Caco-2 (cell line): Measurements from ENCODE around the gene PXN. TPM values are rescaled to one million over a fixed set of nuclear protein-coding genes. Genes with fewer than 3 reads are reported as not detected.
A peak's percentile ranks its signal among the peaks of the same experiment; 100 is the strongest.

Experiments used
- Bru-seq: library from RNA; stranded (reverse); fragments of 400-500 nt; gene quantifications from one replicate; lab custom pipeline; 2021; lab: Mats Ljungman, UMichigan
- BruChase-seq, 2 experiments: library from RNA; stranded (reverse); fragments of 400-500 nt; gene quantifications; one replicate each; lab custom pipeline; 2021; lab: Mats Ljungman, UMichigan
- BruUV-seq: library from RNA; stranded (reverse); fragments of 400-500 nt; replicated peaks from 2 replicates; lab custom pipeline; 2021; lab: Mats Ljungman, UMichigan
- CTCF ChIA-PET: fragments of 300-600 bp; sonication (Branson Sonifier 250); formaldehyde crosslinking; loops from one replicate; lab custom pipeline; 2022; ENCODE audit warnings: antibody characterized with exemption; lab: Charles Lee
- POLR2A ChIA-PET: fragments of 300-600 bp; sonication (Branson Sonifier 250); formaldehyde crosslinking; loops from one replicate; lab custom pipeline; 2022; ENCODE audit warnings: antibody characterized with exemption; lab: Charles Lee
- DNase-seq, 2 experiments: peaks; one replicate each; pipeline versions ENCODE4 v3.0.0 to v3.0.0-alpha.2; 2020 to 2022
- H3K27me3 ChIP-seq: replicated peaks from 2 replicates; pipeline ENCODE4 v1.6.0; 2011; ENCODE audit warnings: low read length; ENCODE audit not compliant: control insufficient read depth, insufficient read depth
- H3K36me3 ChIP-seq: 2 replicates; pipeline ENCODE4 v1.5.1; 2011; ENCODE audit warnings: low read length; ENCODE audit not compliant: control insufficient read depth, insufficient read depth
- H3K4me1 ChIP-seq: fragments of 250-450 bp; sonication (Bioruptor Pico); 2 replicates; pipeline ENCODE4 v1.5.1; 2020; ENCODE audit warnings: mild to moderate bottlenecking
- H3K4me3 ChIP-seq: 2 replicates; pipeline ENCODE4 v1.5.1; 2011; ENCODE audit warnings: low read depth, mild to moderate bottlenecking, control low read depth, low read length
- H3K9me3 ChIP-seq: fragments of 250-450 bp; sonication (Bioruptor Pico); 2 replicates; pipeline ENCODE4 v1.5.1; 2020; ENCODE audit warnings: mild to moderate bottlenecking, moderate library complexity
- H3K27ac Mint-ChIP-seq: one replicate; pipeline ENCODE4 v1.8.0; 2022; ENCODE audit warnings: mixed read lengths; ENCODE audit not compliant: unreplicated experiment
- H3K27me3 Mint-ChIP-seq: one replicate; pipeline ENCODE4 v1.8.0; 2022; ENCODE audit warnings: mixed read lengths; ENCODE audit not compliant: insufficient read depth, unreplicated experiment
- H3K36me3 Mint-ChIP-seq: one replicate; pipeline ENCODE4 v1.8.0; 2022; ENCODE audit warnings: mild to moderate bottlenecking, mixed read lengths; ENCODE audit not compliant: insufficient read depth, unreplicated experiment
- H3K4me1 Mint-ChIP-seq: one replicate; pipeline ENCODE4 v1.8.0; 2022; ENCODE audit warnings: low read depth, mixed read lengths; ENCODE audit not compliant: unreplicated experiment
- H3K4me3 Mint-ChIP-seq: one replicate; pipeline ENCODE4 v1.8.0; 2022; ENCODE audit warnings: mild to moderate bottlenecking, moderate library complexity, mixed read lengths; ENCODE audit not compliant: unreplicated experiment
- H3K9me3 Mint-ChIP-seq: one replicate; pipeline ENCODE4 v1.8.0; 2022; ENCODE audit warnings: mixed read lengths; ENCODE audit not compliant: unreplicated experiment
- intact Hi-C: fragments of 100-400 bp; cut with micrococcal nuclease; formaldehyde crosslinking; loops from one replicate; pipeline ENCODE4 v1.10.0; 2022; ENCODE audit not compliant: unreplicated experiment
- long read RNA-seq: library from polyadenylated mRNA; stranded (forward); transcript quantifications from one replicate; pipeline ENCODE4 v2.0.0, GENCODE V29; 2022
- total RNA-seq: library from RNA; stranded (reverse); gene quantifications from 2 replicates; pipeline ENCODE4 v1.2.3, GENCODE V29; 2022
- TF ChIP-seq, protein P1 (sequence below), 2 experiments: fragments of 200-600 bp in 1 of 2; IDR thresholded peaks; 1 replicate in 1 of 2; 2 replicates in 1 of 2; pipeline versions ENCODE4 v1.5.1 to v1.8.0; 2011 to 2022; ENCODE audit warnings: antibody characterized with exemption in 1 of 2, control low read depth in 1 of 2, inconsistent platforms in 1 of 2, low read depth in 1 of 2, low read length in 1 of 2, mild to moderate bottlenecking in 1 of 2, moderate library complexity in 1 of 2; ENCODE audit not compliant: insufficient read depth in 1 of 2, severe bottlenecking in 1 of 2, unreplicated experiment in 1 of 2

PXN gene
- total RNA-seq: 150 and 162 TPM in 2 replicates
- percentile 82 among the genes with signal in this experiment for Bru-seq, nascent RNA
- BruChase-seq, experiment 1, labeled RNA remaining after a 2-hour chase: percentile 86 among the genes with signal in this experiment
- percentile 93 among the genes with signal in this experiment for BruChase-seq, experiment 2, labeled RNA remaining after a 6-hour chase
- long read RNA-seq, transcript PXN-202 (11 exons, 3,835 nt): minor isoform, 19 of 306 reads
- long read RNA-seq, transcript PXN-201 (12 exons, 3,785 nt): minor isoform, 10 of 306 reads
- long read RNA-seq, transcript PXN-204 (11 exons, 3,683 nt): major isoform, 100 of 306 reads
- long read RNA-seq, partial matches to known transcripts: 50 of 306 reads
- long read RNA-seq, other reads (novel, unspliced or antisense): 127 of 306 reads

DNA sequence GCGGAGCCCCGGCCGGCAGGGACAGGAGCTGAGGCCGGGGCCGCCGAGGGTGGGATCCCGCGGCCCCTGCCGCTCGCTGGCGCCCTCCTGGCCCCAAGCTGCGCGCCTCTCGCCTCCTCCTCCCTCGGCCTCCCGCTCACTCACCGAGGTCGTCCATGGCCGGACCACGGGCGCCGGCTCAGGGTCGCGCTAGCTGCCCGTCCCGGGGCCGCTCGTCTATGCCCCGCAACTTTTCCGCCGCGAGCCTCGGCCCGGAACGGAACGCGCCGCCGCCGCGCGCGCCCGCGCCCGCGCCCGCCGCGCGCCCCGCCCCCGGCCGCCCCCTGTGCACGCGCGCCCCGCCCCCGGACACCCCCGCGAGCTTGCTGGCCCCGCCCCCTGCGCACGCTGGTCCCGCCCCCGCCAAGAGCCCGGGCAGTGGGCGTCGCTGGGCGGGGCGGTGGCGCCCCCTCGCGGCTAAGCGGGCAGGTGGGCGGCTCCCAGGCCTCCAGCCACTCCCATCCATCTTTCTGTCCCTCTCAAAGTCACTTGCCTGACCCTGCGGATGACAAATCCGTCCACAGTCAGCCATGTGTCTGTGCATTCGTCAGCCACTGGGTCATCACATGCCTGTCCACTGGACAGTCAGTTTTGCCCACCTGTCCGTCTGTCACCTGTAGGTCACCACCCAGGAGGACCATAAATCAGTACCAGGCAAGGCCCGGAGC lies at the start of gene PXN:
Gene PXN, minus strand, starts transcription at position 258 of the 707 bp plus-strand sequence. Its CDS starts 101 bp downstream, at position 157.
- H3K9me3 Mint-ChIP-seq: no peaks in the 10 kb centered on the region
- H3K4me3 Mint-ChIP-seq: peak within 1 kb of the TSS; percentile 91
- no peaks in the 10 kb centered on the region for H3K9me3 ChIP-seq
- DNase-seq: peak; percentile 85 to 95
- no peaks in the 10 kb centered on the region for H3K27me3 ChIP-seq
- no TSS peak for BruUV-seq
- no peaks in the 10 kb centered on the region; the same call in 1 of the 2 replicates for H3K36me3 ChIP-seq
- peaks cover 12% of the 10 kb centered on the region for H3K36me3 Mint-ChIP-seq
- TF ChIP-seq, protein P1, sequence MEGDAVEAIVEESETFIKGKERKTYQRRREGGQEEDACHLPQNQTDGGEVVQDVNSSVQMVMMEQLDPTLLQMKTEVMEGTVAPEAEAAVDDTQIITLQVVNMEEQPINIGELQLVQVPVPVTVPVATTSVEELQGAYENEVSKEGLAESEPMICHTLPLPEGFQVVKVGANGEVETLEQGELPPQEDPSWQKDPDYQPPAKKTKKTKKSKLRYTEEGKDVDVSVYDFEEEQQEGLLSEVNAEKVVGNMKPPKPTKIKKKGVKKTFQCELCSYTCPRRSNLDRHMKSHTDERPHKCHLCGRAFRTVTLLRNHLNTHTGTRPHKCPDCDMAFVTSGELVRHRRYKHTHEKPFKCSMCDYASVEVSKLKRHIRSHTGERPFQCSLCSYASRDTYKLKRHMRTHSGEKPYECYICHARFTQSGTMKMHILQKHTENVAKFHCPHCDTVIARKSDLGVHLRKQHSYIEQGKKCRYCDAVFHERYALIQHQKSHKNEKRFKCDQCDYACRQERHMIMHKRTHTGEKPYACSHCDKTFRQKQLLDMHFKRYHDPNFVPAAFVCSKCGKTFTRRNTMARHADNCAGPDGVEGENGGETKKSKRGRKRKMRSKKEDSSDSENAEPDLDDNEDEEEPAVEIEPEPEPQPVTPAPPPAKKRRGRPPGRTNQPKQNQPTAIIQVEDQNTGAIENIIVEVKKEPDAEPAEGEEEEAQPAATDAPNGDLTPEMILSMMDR (IDR thresholded peaks at IDR 0.05; ENCODE audit: insufficient read depth in 1 of 2, low read depth in 1 of 2, low read length in 1 of 2, severe bottlenecking in 1 of 2, unreplicated experiment in 1 of 2): peak; percentile 66 to 84
- no peaks in the 10 kb centered on the region for H3K27me3 Mint-ChIP-seq
- ChIA-PET POLR2A (interaction anchor here (0.6 to 4.7 kb wide), 7 partner anchors 9 to 67 kb away, joined by 3 to 117 read pairs (median 9); partner anchors contain the start of genes RNU4-1, RNU4-2 and RPLP0), CTCF (interaction anchor here (0.6 to 7.3 kb wide), 11 partner anchors 9 to 64 kb away, joined by 3 to 229 read pairs (median 7); partner anchors contain the start of genes RNU4-2, RPLP0 and SIRT4)
- intact Hi-C loops: loop anchor here (1.0 to 2.0 kb wide), 2 partner anchors 37 to 65 kb away; partner anchors contain the start of gene RPLP0
- peaks cover 42% of the 10 kb centered on the region for H3K4me1 ChIP-seq
- peak within 1 kb of the TSS; percentile 96 for H3K4me3 ChIP-seq
- peaks cover 14% of the 10 kb centered on the region for H3K4me1 Mint-ChIP-seq
- peak within 1 kb of the TSS; percentile 86 for H3K27ac Mint-ChIP-seq

GRCh38 chr12:120314220-120314619 lies 48.7 kb upstream of the PXN start:
- H3K36me3 Mint-ChIP-seq: peaks cover 12% of the 10 kb centered on the region
- TF ChIP-seq, protein P1 (IDR thresholded peaks at IDR 0.05; ENCODE audit: insufficient read depth in 1 of 2, low read depth in 1 of 2, low read length in 1 of 2, severe bottlenecking in 1 of 2, unreplicated experiment in 1 of 2): peak in 1 of 2 experiments; percentile 33
- no peaks in the 10 kb centered on the region for H3K27me3 Mint-ChIP-seq
- H3K4me1 ChIP-seq: no peaks in the 10 kb centered on the region
- no peak overlapping the region for H3K4me3 Mint-ChIP-seq
- no peaks in the 10 kb centered on the region for H3K9me3 ChIP-seq
- DNase-seq: no peak
- H3K9me3 Mint-ChIP-seq: no peaks in the 10 kb centered on the region
- no peaks in the 10 kb centered on the region for H3K27me3 ChIP-seq
- H3K36me3 ChIP-seq: no peaks in the 10 kb centered on the region
- BruUV-seq: no TSS peak
- H3K4me3 ChIP-seq: no peak overlapping the region
- intact Hi-C loops: no loop called here
- H3K4me1 Mint-ChIP-seq: peaks cover 6% of the 10 kb centered on the region
- POLR2A ChIA-PET: interaction anchor here (1.3 kb wide), 1 partner anchor 23 kb away, joined by 3 read pairs; no protein-coding TSS in a partner anchor
- CTCF ChIA-PET: interaction anchor here (1.2 to 3.9 kb wide), 2 partner anchors 12 to 17 kb away, joined by 3 to 23 read pairs; partner anchors contain the start of gene SIRT4
- no peak overlapping the region for H3K27ac Mint-ChIP-seq
